ENCODE data around the gene CPLX3. TPM values are rescaled to one million over a fixed set of nuclear protein-coding genes. Genes with fewer than 3 reads are reported as not detected.

Gene CPLX3, protein sequence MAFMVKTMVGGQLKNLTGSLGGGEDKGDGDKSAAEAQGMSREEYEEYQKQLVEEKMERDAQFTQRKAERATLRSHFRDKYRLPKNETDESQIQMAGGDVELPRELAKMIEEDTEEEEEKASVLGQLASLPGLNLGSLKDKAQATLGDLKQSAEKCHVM
- total RNA-seq, result 0.25 TPM in 2 replicates

- intact Hi-C loops (cut with micrococcal nuclease), result no loop called here
These were observed at the start of gene CPLX3 for GRCh38 chr15:74826364-74826819. Gene CPLX3, plus strand, starts transcription at chr15:74826627. Its CDS starts 77 bp downstream, at chr15:74826704.

DNA sequence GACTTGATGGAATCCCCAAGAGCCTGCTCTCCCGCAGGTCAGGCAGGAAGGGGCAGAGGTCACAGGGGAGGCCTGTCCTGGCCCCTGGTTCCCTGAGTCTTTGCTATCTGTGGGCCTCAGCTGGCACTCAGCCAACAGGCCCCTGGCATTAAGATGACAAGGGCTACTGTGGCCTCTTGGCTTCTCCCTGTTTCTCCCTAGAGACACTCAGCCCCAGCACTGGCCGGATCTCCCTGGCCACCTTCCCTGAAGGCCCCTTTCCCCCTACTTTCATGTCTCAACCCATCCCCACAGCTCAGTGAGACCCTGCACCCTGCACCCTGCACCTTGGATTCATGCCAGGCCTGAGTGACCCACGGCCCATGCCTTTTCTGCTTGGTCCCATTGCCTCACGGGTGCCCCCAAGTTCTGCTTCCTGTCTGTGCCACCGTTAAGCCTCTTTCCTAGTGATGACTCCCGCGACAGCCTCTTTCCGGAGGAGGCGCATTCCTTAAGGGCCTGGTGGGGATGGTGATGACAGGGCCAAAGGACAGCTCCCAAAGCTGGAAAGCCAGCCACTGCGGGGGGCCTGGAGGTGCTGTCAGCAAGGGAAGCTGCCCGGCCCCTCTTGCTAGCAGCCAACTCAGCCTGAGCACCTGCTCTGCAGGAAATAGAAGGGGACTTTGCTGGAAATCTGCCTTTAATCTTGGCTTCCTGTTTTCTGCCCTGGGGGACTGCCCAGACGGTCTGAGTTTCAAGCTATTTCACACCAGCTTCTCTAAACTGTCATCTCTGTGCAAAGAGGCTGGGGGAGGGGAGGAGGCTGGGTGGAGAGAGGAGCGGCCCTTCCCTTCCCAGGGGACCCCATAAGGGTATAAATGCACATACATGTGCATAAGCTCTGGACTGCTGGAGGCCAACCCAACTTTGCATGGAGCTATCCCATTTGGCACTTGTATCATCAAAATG lies 49.3 kb upstream of the CPLX3 start:
- intact Hi-C loops (cut with micrococcal nuclease), result no loop called here

- intact Hi-C loops (cut with micrococcal nuclease), result no loop called here
These were observed 48.4 kb upstream of the CPLX3 start for GRCh38 chr15:74777769-74778598.

DNA sequence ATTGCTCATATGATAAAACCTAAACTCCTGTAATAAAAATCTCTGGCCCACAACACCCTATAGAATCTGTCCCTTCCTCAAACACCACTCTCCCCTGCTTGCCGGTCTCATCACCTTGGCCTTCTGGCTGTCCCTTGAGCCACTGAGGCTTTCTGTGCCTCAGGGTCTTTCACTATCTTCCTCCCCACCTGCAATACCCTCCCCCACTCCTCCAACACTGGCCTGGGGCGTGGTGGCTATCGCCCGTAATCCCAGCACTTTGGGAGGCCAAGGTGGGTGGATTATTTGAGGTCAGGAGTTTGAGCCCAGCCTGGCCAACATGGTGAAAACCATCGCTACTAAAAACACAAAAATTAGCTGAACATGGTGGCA lies 47.8 kb upstream of the CPLX3 start:
- intact Hi-C loops (cut with micrococcal nuclease), result no loop called here

- intact Hi-C loops (cut with micrococcal nuclease), result no loop called here
These were observed 47.2 kb upstream of the CPLX3 start for GRCh38 chr15:74779162-74779648.

GRCh38 chr15:74780523-74781430 lies 45.6 kb upstream of the CPLX3 start:
- intact Hi-C loops (cut with micrococcal nuclease), result loop anchor here (1.0 to 5.0 kb wide), 8 partner anchors 8 to 1062 kb away; partner anchors contain the start of genes C15orf39, CLK3, FAM219B and UBE2Q2

GRCh38 chr15:74781431-74782258 lies 44.8 kb upstream of the CPLX3 start, which contains the start of gene CSK:
Gene CSK, plus strand, starts transcription at chr15:74782080. Its CDS starts 16,218 bp downstream, at chr15:74798298.
- intact Hi-C loops (cut with micrococcal nuclease), result loop anchor here (2.0 to 5.0 kb wide), 5 partner anchors 61 to 1061 kb away; partner anchors contain the start of genes C15orf39, CLK3, FAM219B and UBE2Q2

DNA sequence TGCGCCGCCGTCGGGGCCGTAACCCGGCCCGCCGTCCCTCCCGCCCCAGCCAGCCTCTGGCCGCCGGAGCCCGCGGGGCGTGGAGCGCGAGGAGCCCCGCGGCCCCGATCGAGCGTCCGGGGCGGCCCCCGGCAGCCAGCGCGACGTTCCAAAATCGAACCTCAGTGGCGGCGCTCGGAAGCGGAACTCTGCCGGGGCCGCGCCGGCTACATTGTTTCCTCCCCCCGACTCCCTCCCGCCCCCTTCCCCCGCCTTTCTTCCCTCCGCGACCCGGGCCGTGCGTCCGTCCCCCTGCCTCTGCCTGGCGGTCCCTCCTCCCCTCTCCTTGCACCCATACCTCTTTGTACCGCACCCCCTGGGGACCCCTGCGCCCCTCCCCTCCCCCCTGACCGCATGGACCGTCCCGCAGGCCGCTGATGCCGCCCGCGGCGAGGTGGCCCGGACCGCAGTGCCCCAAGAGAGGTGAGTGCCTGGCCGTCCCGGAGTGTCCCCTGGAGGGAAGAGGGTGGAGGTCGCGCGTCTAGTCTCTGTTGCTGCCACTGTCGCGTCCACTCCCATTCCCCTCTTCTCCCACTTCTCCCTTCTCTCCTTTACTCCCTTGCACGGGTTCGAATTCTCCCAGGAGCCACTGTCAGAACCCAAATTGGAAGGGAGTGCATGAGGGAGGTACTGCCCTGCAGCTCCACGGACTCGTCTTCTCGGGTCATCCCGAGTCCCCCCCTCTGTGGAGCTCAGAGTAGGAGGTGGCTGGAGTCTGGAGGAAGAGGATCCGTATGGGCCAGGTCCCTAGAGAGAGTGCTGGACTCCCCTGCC lies 44.0 kb upstream of the CPLX3 start:
- intact Hi-C loops (cut with micrococcal nuclease), result loop anchor here (5.0 kb wide), 4 partner anchors 125 to 1060 kb away; partner anchors contain the start of genes C15orf39, CLK3, FAM219B and UBE2Q2

- intact Hi-C loops (cut with micrococcal nuclease), result loop anchor here (5.0 kb wide), 4 partner anchors 124 to 1059 kb away; partner anchors contain the start of genes C15orf39, CLK3, FAM219B and UBE2Q2
These were observed 43.2 kb upstream of the CPLX3 start for GRCh38 chr15:74783072-74783807.

DNA sequence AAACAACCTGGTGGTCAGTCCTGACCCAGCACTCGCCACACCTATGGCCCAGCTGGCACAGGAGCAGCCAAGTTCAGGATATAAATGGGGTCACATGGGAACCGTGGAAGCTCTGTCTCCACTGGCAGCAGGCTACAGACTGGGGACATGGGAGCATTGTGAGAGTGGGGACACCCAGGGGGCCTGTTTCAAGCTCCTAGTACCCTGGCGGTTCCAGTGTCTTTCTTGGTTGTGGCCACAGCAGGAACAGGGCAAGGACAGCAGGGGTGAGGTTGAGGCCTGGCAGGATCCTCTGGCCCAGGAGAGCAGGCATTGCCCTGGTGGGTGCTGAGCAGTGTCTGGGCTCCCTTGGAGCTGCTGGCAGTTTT lies 42.6 kb upstream of the CPLX3 start:
- intact Hi-C loops (cut with micrococcal nuclease), result loop anchor here (5.0 kb wide), 4 partner anchors 124 to 1059 kb away; partner anchors contain the start of genes C15orf39, CLK3, FAM219B and UBE2Q2

GRCh38 chr15:74784426-74785193 lies 41.8 kb upstream of the CPLX3 start:
- intact Hi-C loops (cut with micrococcal nuclease), result loop anchor here (5.0 kb wide), 6 partner anchors 123 to 1058 kb away; partner anchors contain the start of genes C15orf39, CLK3, FAM219B and UBE2Q2

DNA sequence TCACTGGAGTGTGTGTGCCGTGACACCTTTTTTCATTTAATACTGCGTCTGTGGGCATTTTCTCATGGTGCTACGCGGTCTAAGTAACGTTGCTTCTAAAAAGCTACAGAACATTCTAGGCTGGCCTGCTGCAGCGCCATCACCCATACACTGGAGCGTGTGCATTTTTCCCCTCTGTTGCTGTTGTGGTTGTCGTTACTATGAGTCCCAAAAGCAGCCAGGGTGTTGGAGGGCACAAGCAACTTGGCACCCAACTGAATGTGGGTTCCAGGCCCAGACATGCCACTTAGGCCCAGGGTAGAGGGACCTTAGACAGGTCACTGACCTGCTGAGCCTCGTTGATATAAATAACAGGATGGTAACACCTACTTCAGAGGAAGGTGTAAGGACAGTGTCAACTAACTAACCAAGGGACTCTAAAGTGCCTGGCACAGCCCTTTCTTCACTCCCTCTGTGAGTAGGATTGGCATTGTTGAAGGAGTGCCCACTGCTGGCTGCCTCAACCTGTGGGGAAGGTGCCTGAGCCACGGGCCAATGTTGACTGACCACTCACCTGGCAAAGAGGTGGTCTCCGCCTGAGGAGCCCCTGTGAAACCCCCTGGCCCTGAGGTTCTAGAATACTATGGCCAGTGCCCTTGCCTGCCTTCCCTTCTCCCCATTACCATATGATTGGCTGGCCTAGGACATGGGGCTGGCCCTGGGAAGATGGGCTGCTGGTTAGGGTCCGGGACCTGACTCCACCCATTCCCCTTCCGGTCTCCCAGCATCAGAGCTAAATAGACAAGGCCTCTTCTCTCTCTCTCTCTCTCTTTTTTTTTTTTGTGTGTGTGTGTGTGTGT lies 41.0 kb upstream of the CPLX3 start:
- intact Hi-C loops (cut with micrococcal nuclease), result loop anchor here (2.0 to 5.0 kb wide), 3 partner anchors 167 to 665 kb away; partner anchors contain the start of gene SIN3A

DNA sequence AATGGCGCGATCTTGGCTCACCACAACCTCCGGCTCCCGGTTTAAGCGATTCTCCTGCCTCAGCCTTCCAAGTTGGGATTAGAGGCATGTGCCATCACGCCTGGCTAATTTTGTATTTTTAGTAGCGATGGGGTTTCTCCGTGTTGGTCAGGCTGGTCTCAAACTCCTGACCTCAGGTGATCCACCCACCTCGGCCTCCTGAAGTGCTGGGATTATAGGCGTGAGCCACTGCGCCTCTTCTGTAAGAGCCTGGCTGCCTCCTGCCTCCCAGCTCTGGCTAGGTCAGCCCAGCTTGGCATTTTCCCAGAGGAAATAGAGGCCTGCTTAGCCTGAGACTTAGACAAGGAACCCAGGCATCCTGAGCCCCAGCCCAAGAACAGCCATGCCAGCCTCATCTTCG lies 40.3 kb upstream of the CPLX3 start:
- intact Hi-C loops (cut with micrococcal nuclease), result loop anchor here (2.0 to 5.0 kb wide), 3 partner anchors 166 to 665 kb away; partner anchors contain the start of gene SIN3A

- intact Hi-C loops (cut with micrococcal nuclease), result loop anchor here (1.0 to 5.0 kb wide), 4 partner anchors 152 to 664 kb away; partner anchors contain the start of genes COX5A and SIN3A
These were observed 39.8 kb upstream of the CPLX3 start for GRCh38 chr15:74786551-74787165.
